Peyer's patch (tissue), 4 donors: Measurements from ENCODE around the gene WDR64.

ENCODE experiments used
- POLR2A ChIP-seq, 2 donors: fragments of 450-650 bp; IDR thresholded peaks; one replicate each; pipeline ENCODE4 v1.5.1; 2017; ENCODE audit warnings: antibody characterized with exemption in 2 of 2, mild to moderate bottlenecking in 2 of 2, moderate library complexity in 2 of 2
- TF ChIP-seq, protein P1 (sequence below), 6 experiments: fragments of 450-650 bp in 4 of 6; fragments of 200-600 bp in 2 of 6; sonication (generic) in 1 of 6; IDR thresholded peaks; one replicate each; pipeline ENCODE4 v1.5.1; 2017 to 2019; ENCODE audit warnings: antibody characterized with exemption in 6 of 6, mild to moderate bottlenecking in 3 of 6, moderate library complexity in 1 of 6

GRCh38 chr1:241652012-241652411 lies at the start of gene WDR64:
- TF ChIP-seq, protein P1, sequence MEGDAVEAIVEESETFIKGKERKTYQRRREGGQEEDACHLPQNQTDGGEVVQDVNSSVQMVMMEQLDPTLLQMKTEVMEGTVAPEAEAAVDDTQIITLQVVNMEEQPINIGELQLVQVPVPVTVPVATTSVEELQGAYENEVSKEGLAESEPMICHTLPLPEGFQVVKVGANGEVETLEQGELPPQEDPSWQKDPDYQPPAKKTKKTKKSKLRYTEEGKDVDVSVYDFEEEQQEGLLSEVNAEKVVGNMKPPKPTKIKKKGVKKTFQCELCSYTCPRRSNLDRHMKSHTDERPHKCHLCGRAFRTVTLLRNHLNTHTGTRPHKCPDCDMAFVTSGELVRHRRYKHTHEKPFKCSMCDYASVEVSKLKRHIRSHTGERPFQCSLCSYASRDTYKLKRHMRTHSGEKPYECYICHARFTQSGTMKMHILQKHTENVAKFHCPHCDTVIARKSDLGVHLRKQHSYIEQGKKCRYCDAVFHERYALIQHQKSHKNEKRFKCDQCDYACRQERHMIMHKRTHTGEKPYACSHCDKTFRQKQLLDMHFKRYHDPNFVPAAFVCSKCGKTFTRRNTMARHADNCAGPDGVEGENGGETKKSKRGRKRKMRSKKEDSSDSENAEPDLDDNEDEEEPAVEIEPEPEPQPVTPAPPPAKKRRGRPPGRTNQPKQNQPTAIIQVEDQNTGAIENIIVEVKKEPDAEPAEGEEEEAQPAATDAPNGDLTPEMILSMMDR (IDR thresholded peaks at IDR 0.05), result no peak
- TF ChIP-seq POLR2A (IDR thresholded peaks at IDR 0.05), result no peak
